HepG2 (cell line): Measurements from ENCODE around the gene RHOT2. TPM values are rescaled to one million over a fixed set of nuclear protein-coding genes. Genes with fewer than 3 reads are reported as not detected.
"Not testable (repeated sequence)": the region's sequence is repeated elsewhere in the genome, so short reads cannot be mapped to it uniquely, and the experiment has no call there.

Experiments used
- CEBPG ChIP-seq: IDR thresholded peaks from 2 replicates; pipeline ENCODE4 v1.6.1; 2016
- ELF1 ChIP-seq: sonication (generic); formaldehyde crosslinking; IDR thresholded peaks from 2 replicates; pipeline ENCODE4 v1.4.0; 2020; ENCODE audit warnings: missing genetic modification reagents
- EP300 ChIP-seq, 3 experiments: sonication (generic) in 1 of 3; formaldehyde crosslinking in 1 of 3; IDR thresholded peaks; 2 replicates each; pipeline versions ENCODE4 v1.5.1 to v1.6.1; 2011 to 2020; ENCODE audit warnings: low read depth in 2 of 3, low read length in 2 of 3, borderline replicate concordance in 1 of 3, improper control_type of control experiment in 1 of 3, mild to moderate bottlenecking in 1 of 3, missing genetic modification reagents in 1 of 3, moderate library complexity in 1 of 3
- FOXO1 ChIP-seq: sonication (generic); formaldehyde crosslinking; IDR thresholded peaks from 2 replicates; pipeline ENCODE4 v1.4.0; 2020; ENCODE audit warnings: missing genetic modification reagents
- HDAC1 ChIP-seq: sonication (generic); formaldehyde crosslinking; IDR thresholded peaks from 2 replicates; pipeline ENCODE4 v1.5.1; 2020; ENCODE audit warnings: mild to moderate bottlenecking, missing genetic modification reagents
- HMG20A ChIP-seq: IDR thresholded peaks from 2 replicates; pipeline ENCODE4 v1.6.1; 2016; ENCODE audit warnings: borderline replicate concordance
- JUNB ChIP-seq: sonication (generic); formaldehyde crosslinking; IDR thresholded peaks from 2 replicates; pipeline ENCODE4 v1.8.0; 2022; ENCODE audit warnings: missing genetic modification reagents, mild to moderate bottlenecking, borderline replicate concordance
- JUND ChIP-seq: sonication (generic); formaldehyde crosslinking; IDR thresholded peaks from 2 replicates; pipeline ENCODE4 v1.8.0; 2022; ENCODE audit warnings: mild to moderate bottlenecking, missing genetic modification reagents
- KAT8 ChIP-seq: IDR thresholded peaks from 2 replicates; pipeline ENCODE4 v1.6.1; 2016; ENCODE audit warnings: missing genetic modification reagents, missing compliant biosample characterization
- KDM2A ChIP-seq: sonication (generic); formaldehyde crosslinking; IDR thresholded peaks from 2 replicates; pipeline ENCODE4 v1.4.0; 2020; ENCODE audit warnings: low read depth, missing genetic modification reagents, borderline replicate concordance
- NR2F6 ChIP-seq, 2 experiments: IDR thresholded peaks; 2 replicates each; pipeline ENCODE4 v1.6.1; 2016; ENCODE audit warnings: antibody characterized with exemption in 1 of 2, mild to moderate bottlenecking in 1 of 2
- PHF21A ChIP-seq: sonication (generic); formaldehyde crosslinking; IDR thresholded peaks from 2 replicates; pipeline ENCODE4 v1.5.0; 2020; ENCODE audit warnings: mild to moderate bottlenecking, missing genetic modification reagents
- RXRB ChIP-seq: IDR thresholded peaks from 2 replicates; pipeline ENCODE4 v1.6.1; 2016; ENCODE audit warnings: borderline replicate concordance, missing genetic modification reagents, missing compliant biosample characterization
- SALL1 ChIP-seq: sonication (generic); formaldehyde crosslinking; IDR thresholded peaks from 2 replicates; pipeline ENCODE4 v1.8.0; 2022; ENCODE audit warnings: mild to moderate bottlenecking, missing genetic modification reagents
- SOX6 ChIP-seq, 2 experiments: fragments of 450-650 bp in 1 of 2; sonication (generic) in 1 of 2; formaldehyde crosslinking in 1 of 2; IDR thresholded peaks; 2 replicates each; pipeline versions ENCODE4 v1.4.0 to v1.6.1; 2017 to 2020; ENCODE audit warnings: antibody characterized with exemption in 1 of 2, mild to moderate bottlenecking in 1 of 2, missing genetic modification reagents in 1 of 2
- STAG1 ChIP-seq: sonication (generic); formaldehyde crosslinking; IDR thresholded peaks from 2 replicates; pipeline ENCODE4 v1.4.0; 2020; ENCODE audit warnings: missing genetic modification reagents
- ZNF331 ChIP-seq: sonication (generic); formaldehyde crosslinking; IDR thresholded peaks from 2 replicates; pipeline ENCODE4 v1.4.0; 2020; ENCODE audit warnings: missing genetic modification reagents
- ZNF788 ChIP-seq: sonication (generic); formaldehyde crosslinking; IDR thresholded peaks from 2 replicates; pipeline ENCODE4 v1.5.0; 2020; ENCODE audit warnings: mild to moderate bottlenecking, missing genetic modification reagents, borderline replicate concordance
- polyA plus RNA-seq, 8 experiments: library from polyadenylated mRNA; depleted of rRNA in 3 of 8; stranded (reverse) in 7 of 8; unstranded in 1 of 8; fragments of >200 nt; fragmentation: Illumina TruSeq in 4 of 8; extraction: Trizol in 4 of 8; gene quantifications; 2 replicates each; pipeline versions ENCODE4 v1.2.1 to v1.2.3, GENCODE V29; 2011 to 2016; ENCODE audit warnings: low read depth in 4 of 8, missing spikeins in 1 of 8, mixed read lengths in 1 of 8; ENCODE audit not compliant: insufficient read depth in 1 of 8
- total RNA-seq, 5 experiments: library from RNA; depleted of rRNA; stranded (reverse); fragments of >200 nt; fragmentation: Illumina TruSeq; extraction: Trizol; gene quantifications; 2 replicates each; pipeline ENCODE4 v1.2.3, GENCODE V29; 2016; ENCODE audit warnings: low read depth in 1 of 5
- TF ChIP-seq, protein P1 (sequence below): sonication (generic); formaldehyde crosslinking; IDR thresholded peaks from 2 replicates; pipeline ENCODE4 v1.4.0; 2020; ENCODE audit warnings: missing genetic modification reagents
- TF ChIP-seq, protein P2 (sequence below): IDR thresholded peaks from 2 replicates; pipeline ENCODE4 v1.6.1; 2016; ENCODE audit warnings: mild to moderate bottlenecking, missing biosample characterization, missing genetic modification reagents
- TF ChIP-seq, protein P3 (sequence below): sonication (generic); formaldehyde crosslinking; conservative IDR thresholded peaks from 2 replicates; pipeline ENCODE4 v1.8.0; 2022; ENCODE audit warnings: mild to moderate bottlenecking, moderate library complexity, missing genetic modification reagents
- TF ChIP-seq, protein P4 (sequence below): sonication (generic); formaldehyde crosslinking; IDR thresholded peaks from 2 replicates; pipeline ENCODE4 v1.5.0; 2020; ENCODE audit warnings: mild to moderate bottlenecking, missing genetic modification reagents, moderate library complexity
- TF ChIP-seq, protein P5 (sequence below): IDR thresholded peaks from 2 replicates; pipeline ENCODE4 v1.6.1; 2016; ENCODE audit warnings: mild to moderate bottlenecking

Gene RHOT2
- total and polyA plus RNA-seq, 2 of the 13 experiments (the other 11 are each of a cell fraction or from before 2014, with no cell fraction given) = 63.6 to 76.9 TPM

DNA sequence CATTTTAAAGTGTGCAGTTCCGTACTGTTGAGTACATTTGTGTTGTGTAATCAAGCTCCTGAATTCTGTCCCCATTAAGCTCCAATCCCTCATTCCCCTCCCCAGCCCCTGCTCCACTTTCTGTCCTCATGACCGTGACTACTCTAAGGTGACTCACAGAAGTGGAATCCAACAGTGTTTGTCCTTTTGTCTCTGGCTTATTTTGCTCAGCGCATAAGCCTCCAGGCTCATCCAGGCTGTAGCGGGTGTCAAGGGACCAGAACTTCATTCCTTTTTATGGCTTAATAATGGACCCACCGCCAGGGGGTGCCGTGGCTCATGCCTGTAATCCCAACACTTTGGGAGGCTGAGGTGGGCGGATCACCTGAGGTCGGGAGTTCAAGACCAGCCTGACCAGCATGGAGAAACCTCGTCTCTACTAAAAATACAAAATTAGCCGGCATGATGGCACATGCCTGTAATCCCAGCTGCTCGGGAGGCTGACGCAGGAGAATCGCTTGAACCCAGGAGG is 44.9 kb downstream of the RHOT2 start (continued):
- TF ChIP-seq EP300 (IDR thresholded peaks at IDR 0.05; ENCODE audit: low read depth in 2 of 2, low read length in 2 of 2) (0 out of 4 replicates have a peak, but pooled peaks of 1 of the 2 experiments have one; percentile 21), EP300 (CRISPR knock-in tag; IDR thresholded peaks at IDR 0.05; ENCODE audit: borderline replicate concordance) (peak; percentile 31; the same call in 1 of the 2 replicates), ZNF788 (CRISPR knock-in tag) (peak; percentile 23; the same call in 1 of the 2 replicates), SALL1 (CRISPR knock-in tag) (peak; percentile 25; the same call in 1 of the 2 replicates), STAG1 (CRISPR knock-in tag) (peak; percentile 55), RXRB (CRISPR knock-in tag) (peak; percentile 27; the same call in 1 of the 2 replicates), ZNF331 (CRISPR knock-in tag) (0 out of 2 replicates have a peak, but pooled peaks have one; percentile 12), ELF1 (0 out of 2 replicates have a peak, but pooled peaks have one; percentile 12), HDAC1 (CRISPR knock-in tag) (peak; percentile 45; the same call in 1 of the 2 replicates), FOXO1 (peak; percentile 15; the same call in 1 of the 2 replicates), JUND (0 out of 2 replicates have a peak, but pooled peaks have one; percentile 51), PHF21A (CRISPR knock-in tag) (peak; percentile 58; the same call in 1 of the 2 replicates), NR2F6 (CRISPR knock-in tag; IDR thresholded peaks at IDR 0.05) (0 out of 2 replicates have a peak, but pooled peaks have one; percentile 20), CEBPG (0 out of 2 replicates have a peak, but pooled peaks have one; percentile 22), JUNB (peak; percentile 36; the same call in 1 of the 2 replicates), KAT8 (CRISPR knock-in tag) (0 out of 2 replicates have a peak, but pooled peaks have one; percentile 45), KDM2A (peak; percentile 67; the same call in 1 of the 2 replicates), HMG20A (CRISPR knock-in tag) (peak; percentile 31; the same call in 1 of the 2 replicates), SOX6 (CRISPR knock-in tag; IDR thresholded peaks at IDR 0.05) (peak; percentile 45; the same call in 1 of the 2 replicates)
- TF ChIP-seq, protein P1, sequence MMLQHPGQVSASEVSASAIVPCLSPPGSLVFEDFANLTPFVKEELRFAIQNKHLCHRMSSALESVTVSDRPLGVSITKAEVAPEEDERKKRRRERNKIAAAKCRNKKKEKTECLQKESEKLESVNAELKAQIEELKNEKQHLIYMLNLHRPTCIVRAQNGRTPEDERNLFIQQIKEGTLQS (CRISPR knock-in tag) = peak; percentile 65; the same call in 1 of the 2 replicates
- TF ChIP-seq, protein P2, sequence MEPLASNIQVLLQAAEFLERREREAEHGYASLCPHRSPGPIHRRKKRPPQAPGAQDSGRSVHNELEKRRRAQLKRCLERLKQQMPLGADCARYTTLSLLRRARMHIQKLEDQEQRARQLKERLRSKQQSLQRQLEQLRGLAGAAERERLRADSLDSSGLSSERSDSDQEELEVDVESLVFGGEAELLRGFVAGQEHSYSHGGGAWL (CRISPR knock-in tag) = 0 out of 2 replicates have a peak, but pooled peaks have one; percentile 13
- TF ChIP-seq, protein P3, sequence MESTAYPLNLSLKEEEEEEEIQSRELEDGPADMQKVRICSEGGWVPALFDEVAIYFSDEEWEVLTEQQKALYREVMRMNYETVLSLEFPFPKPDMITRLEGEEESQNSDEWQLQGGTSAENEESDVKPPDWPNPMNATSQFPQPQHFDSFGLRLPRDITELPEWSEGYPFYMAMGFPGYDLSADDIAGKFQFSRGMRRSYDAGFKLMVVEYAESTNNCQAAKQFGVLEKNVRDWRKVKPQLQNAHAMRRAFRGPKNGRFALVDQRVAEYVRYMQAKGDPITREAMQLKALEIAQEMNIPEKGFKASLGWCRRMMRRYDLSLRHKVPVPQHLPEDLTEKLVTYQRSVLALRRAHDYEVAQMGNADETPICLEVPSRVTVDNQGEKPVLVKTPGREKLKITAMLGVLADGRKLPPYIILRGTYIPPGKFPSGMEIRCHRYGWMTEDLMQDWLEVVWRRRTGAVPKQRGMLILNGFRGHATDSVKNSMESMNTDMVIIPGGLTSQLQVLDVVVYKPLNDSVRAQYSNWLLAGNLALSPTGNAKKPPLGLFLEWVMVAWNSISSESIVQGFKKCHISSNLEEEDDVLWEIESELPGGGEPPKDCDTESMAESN = 0 out of 2 replicates have a peak, but pooled peaks have one; percentile 37
- not testable (repeated sequence) for TF ChIP-seq NR2F6, SOX6 (IDR thresholded peaks at IDR 0.05)
- TF ChIP-seq, protein P4, sequence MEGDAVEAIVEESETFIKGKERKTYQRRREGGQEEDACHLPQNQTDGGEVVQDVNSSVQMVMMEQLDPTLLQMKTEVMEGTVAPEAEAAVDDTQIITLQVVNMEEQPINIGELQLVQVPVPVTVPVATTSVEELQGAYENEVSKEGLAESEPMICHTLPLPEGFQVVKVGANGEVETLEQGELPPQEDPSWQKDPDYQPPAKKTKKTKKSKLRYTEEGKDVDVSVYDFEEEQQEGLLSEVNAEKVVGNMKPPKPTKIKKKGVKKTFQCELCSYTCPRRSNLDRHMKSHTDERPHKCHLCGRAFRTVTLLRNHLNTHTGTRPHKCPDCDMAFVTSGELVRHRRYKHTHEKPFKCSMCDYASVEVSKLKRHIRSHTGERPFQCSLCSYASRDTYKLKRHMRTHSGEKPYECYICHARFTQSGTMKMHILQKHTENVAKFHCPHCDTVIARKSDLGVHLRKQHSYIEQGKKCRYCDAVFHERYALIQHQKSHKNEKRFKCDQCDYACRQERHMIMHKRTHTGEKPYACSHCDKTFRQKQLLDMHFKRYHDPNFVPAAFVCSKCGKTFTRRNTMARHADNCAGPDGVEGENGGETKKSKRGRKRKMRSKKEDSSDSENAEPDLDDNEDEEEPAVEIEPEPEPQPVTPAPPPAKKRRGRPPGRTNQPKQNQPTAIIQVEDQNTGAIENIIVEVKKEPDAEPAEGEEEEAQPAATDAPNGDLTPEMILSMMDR = peak; percentile 81
- TF ChIP-seq, protein P5, sequence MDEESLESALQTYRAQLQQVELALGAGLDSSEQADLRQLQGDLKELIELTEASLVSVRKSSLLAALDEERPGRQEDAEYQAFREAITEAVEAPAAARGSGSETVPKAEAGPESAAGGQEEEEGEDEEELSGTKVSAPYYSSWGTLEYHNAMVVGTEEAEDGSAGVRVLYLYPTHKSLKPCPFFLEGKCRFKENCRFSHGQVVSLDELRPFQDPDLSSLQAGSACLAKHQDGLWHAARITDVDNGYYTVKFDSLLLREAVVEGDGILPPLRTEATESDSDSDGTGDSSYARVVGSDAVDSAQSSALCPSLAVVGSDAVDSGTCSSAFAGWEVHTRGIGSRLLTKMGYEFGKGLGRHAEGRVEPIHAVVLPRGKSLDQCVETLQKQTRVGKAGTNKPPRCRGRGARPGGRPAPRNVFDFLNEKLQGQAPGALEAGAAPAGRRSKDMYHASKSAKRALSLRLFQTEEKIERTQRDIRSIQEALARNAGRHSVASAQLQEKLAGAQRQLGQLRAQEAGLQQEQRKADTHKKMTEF (CRISPR knock-in tag) = peak; percentile 67; the same call in 1 of the 2 replicates
